ENCODE data around the gene DDX24.

Gene DDX24

GRCh38 chr14:94008234-94008633, 72.8 kb downstream of the DDX24 start:
- Histone ChIP-seq H3K36me3 (ENCODE audit: control insufficient read depth, insufficient read depth, low read length) (no peaks in the 10 kb centered on the region), H3K9me3 (ENCODE audit: control insufficient read depth, low read length) (no peaks in the 10 kb centered on the region), H3K4me3 (ENCODE audit: extremely low read depth, insufficient read depth, low read length, poor library complexity, severe bottlenecking) (no peak overlapping the region), H3K27ac (ENCODE audit: low read depth, low read length, severe bottlenecking) (no peak overlapping the region), H3K4me1 (ENCODE audit: control insufficient read depth, insufficient read depth, low read length, poor library complexity, severe bottlenecking) (peaks cover 8% of the 10 kb centered on the region)
- 86 to 89% methylated on average over 2 of the region's 3 CpGs for WGBS, 2 experiments (ENCODE audit: insufficient coverage in 2 of 2)

GRCh38 chr14:94005324-94006073, 75.5 kb downstream of the DDX24 start:
- Histone ChIP-seq H3K4me1 (ENCODE audit: control insufficient read depth, insufficient read depth, low read length, poor library complexity, severe bottlenecking) (peaks cover 3% of the 10 kb centered on the region), H3K27ac (ENCODE audit: low read depth, low read length, severe bottlenecking) (no peak overlapping the region), H3K36me3 (ENCODE audit: control insufficient read depth, insufficient read depth, low read length) (no peaks in the 10 kb centered on the region), H3K9me3 (ENCODE audit: control insufficient read depth, low read length) (no peaks in the 10 kb centered on the region), H3K4me3 (ENCODE audit: extremely low read depth, insufficient read depth, low read length, poor library complexity, severe bottlenecking) (no peak overlapping the region)
- WGBS, 2 experiments (ENCODE audit: insufficient coverage in 2 of 2): 53 to 56% methylated on average over 6 to 12 of the region's 14 CpGs

- 92 to 95% methylated on average over 6 to 8 of the region's 8 CpGs for WGBS, 2 experiments (ENCODE audit: insufficient coverage in 2 of 2)
- Histone ChIP-seq H3K27ac (ENCODE audit: low read depth, low read length, severe bottlenecking) (no peak overlapping the region), H3K9me3 (ENCODE audit: control insufficient read depth, low read length) (no peaks in the 10 kb centered on the region), H3K4me1 (ENCODE audit: control insufficient read depth, insufficient read depth, low read length, poor library complexity, severe bottlenecking) (no peaks in the 10 kb centered on the region), H3K36me3 (ENCODE audit: control insufficient read depth, insufficient read depth, low read length) (no peaks in the 10 kb centered on the region), H3K4me3 (ENCODE audit: extremely low read depth, insufficient read depth, low read length, poor library complexity, severe bottlenecking) (no peak overlapping the region)
These were observed 77.0 kb downstream of the DDX24 start for GRCh38 chr14:94004015-94004414.

- 80 to 90% methylated on average over 3 to 4 of the region's 4 CpGs for WGBS, 2 experiments (ENCODE audit: insufficient coverage in 2 of 2)
- H3K9me3 ChIP-seq (ENCODE audit: control insufficient read depth, low read length): no peaks in the 10 kb centered on the region
- no peak overlapping the region for H3K4me3 ChIP-seq (ENCODE audit: extremely low read depth, insufficient read depth, low read length, poor library complexity, severe bottlenecking)
- no peaks in the 10 kb centered on the region for H3K36me3 ChIP-seq (ENCODE audit: control insufficient read depth, insufficient read depth, low read length)
- H3K27ac ChIP-seq (ENCODE audit: low read depth, low read length, severe bottlenecking): no peak overlapping the region
- no peaks in the 10 kb centered on the region for H3K4me1 ChIP-seq (ENCODE audit: control insufficient read depth, insufficient read depth, low read length, poor library complexity, severe bottlenecking)
These were observed 77.6 kb downstream of the DDX24 start for GRCh38 chr14:94003397-94003796.

- Histone ChIP-seq H3K4me1 (ENCODE audit: control insufficient read depth, insufficient read depth, low read length, poor library complexity, severe bottlenecking) (no peaks in the 10 kb centered on the region), H3K27ac (ENCODE audit: low read depth, low read length, severe bottlenecking) (no peak overlapping the region), H3K9me3 (ENCODE audit: control insufficient read depth, low read length) (no peaks in the 10 kb centered on the region), H3K4me3 (ENCODE audit: extremely low read depth, insufficient read depth, low read length, poor library complexity, severe bottlenecking) (no peak overlapping the region), H3K36me3 (ENCODE audit: control insufficient read depth, insufficient read depth, low read length) (no peaks in the 10 kb centered on the region)
- WGBS, 2 experiments (ENCODE audit: insufficient coverage in 2 of 2): 43 to 55% methylated on average over 19 to 20 of the region's 26 CpGs
These were observed 79.3 kb downstream of the DDX24 start for GRCh38 chr14:94001501-94002396.

- 90 to 92% methylated on average over 13 of the region's 13 CpGs for WGBS, 2 experiments (ENCODE audit: insufficient coverage in 2 of 2)
- H3K4me1 ChIP-seq (ENCODE audit: control insufficient read depth, insufficient read depth, low read length, poor library complexity, severe bottlenecking): no peaks in the 10 kb centered on the region
- H3K4me3 ChIP-seq (ENCODE audit: extremely low read depth, insufficient read depth, low read length, poor library complexity, severe bottlenecking): no peak overlapping the region
- H3K27ac ChIP-seq (ENCODE audit: low read depth, low read length, severe bottlenecking): no peak overlapping the region
- H3K36me3 ChIP-seq (ENCODE audit: control insufficient read depth, insufficient read depth, low read length): no peaks in the 10 kb centered on the region
- H3K9me3 ChIP-seq (ENCODE audit: control insufficient read depth, low read length): no peaks in the 10 kb centered on the region
These were observed 80.0 kb downstream of the DDX24 start for GRCh38 chr14:94001016-94001415.

- H3K9me3 ChIP-seq (ENCODE audit: control insufficient read depth, low read length): no peaks in the 10 kb centered on the region
- no peak overlapping the region for H3K27ac ChIP-seq (ENCODE audit: low read depth, low read length, severe bottlenecking)
- H3K36me3 ChIP-seq (ENCODE audit: control insufficient read depth, insufficient read depth, low read length): no peaks in the 10 kb centered on the region
- 85 to 87% methylated on average over 4 to 6 of the region's 6 CpGs for WGBS, 2 experiments (ENCODE audit: insufficient coverage in 2 of 2)
- no peaks in the 10 kb centered on the region for H3K4me1 ChIP-seq (ENCODE audit: control insufficient read depth, insufficient read depth, low read length, poor library complexity, severe bottlenecking)
- no peak overlapping the region for H3K4me3 ChIP-seq (ENCODE audit: extremely low read depth, insufficient read depth, low read length, poor library complexity, severe bottlenecking)
These were observed 80.7 kb downstream of the DDX24 start for GRCh38 chr14:94000267-94000666.

GRCh38 chr14:93999573-93999972, 81.4 kb downstream of the DDX24 start:
- H3K9me3 ChIP-seq (ENCODE audit: control insufficient read depth, low read length): no peaks in the 10 kb centered on the region
- H3K36me3 ChIP-seq (ENCODE audit: control insufficient read depth, insufficient read depth, low read length): no peaks in the 10 kb centered on the region
- 69 to 77% methylated on average over 7 of the region's 8 CpGs for WGBS, 2 experiments (ENCODE audit: insufficient coverage in 2 of 2)
- H3K27ac ChIP-seq (ENCODE audit: low read depth, low read length, severe bottlenecking): no peak overlapping the region
- no peak overlapping the region for H3K4me3 ChIP-seq (ENCODE audit: extremely low read depth, insufficient read depth, low read length, poor library complexity, severe bottlenecking)
- no peaks in the 10 kb centered on the region for H3K4me1 ChIP-seq (ENCODE audit: control insufficient read depth, insufficient read depth, low read length, poor library complexity, severe bottlenecking)

- Histone ChIP-seq H3K36me3 (ENCODE audit: control insufficient read depth, insufficient read depth, low read length) (no peaks in the 10 kb centered on the region), H3K4me1 (ENCODE audit: control insufficient read depth, insufficient read depth, low read length, poor library complexity, severe bottlenecking) (no peaks in the 10 kb centered on the region), H3K4me3 (ENCODE audit: extremely low read depth, insufficient read depth, low read length, poor library complexity, severe bottlenecking) (no peak overlapping the region), H3K9me3 (ENCODE audit: control insufficient read depth, low read length) (no peaks in the 10 kb centered on the region), H3K27ac (ENCODE audit: low read depth, low read length, severe bottlenecking) (no peak overlapping the region)
- 91 to 96% methylated on average over 6 to 7 of the region's 7 CpGs for WGBS, 2 experiments (ENCODE audit: insufficient coverage in 2 of 2)
These were observed 82.1 kb downstream of the DDX24 start for GRCh38 chr14:93998871-93999403.
